ENCODE data around the gene RHOBTB3.

The RHOBTB3 gene

DNA sequence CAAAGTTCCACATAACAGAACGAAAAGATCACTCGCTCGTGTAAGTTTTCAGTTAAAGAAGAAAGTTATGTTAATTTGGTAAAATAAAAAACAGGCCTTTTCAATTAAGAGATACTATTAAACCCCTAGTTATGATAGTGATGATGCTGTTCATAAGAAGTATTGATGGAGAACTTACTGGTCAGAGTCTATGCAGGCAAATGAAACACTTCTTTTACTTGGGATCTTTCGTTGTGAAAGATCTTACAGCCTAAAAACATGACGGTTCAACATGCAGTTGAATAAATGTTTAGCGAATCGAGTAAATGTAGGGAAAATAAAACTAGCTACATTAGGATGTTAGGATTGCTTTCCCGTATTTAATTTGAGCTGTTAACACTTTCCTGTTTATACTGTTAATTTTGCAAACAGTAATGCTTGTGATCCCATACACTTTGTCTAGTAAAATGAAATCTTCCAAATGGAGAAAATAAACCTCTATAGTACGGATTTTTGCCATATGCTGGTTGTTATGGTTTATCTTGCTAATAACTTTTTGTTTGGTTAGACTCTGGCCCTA is 2.0 kb downstream of the RHOBTB3 start:
- no peak for DNase-seq

DNA sequence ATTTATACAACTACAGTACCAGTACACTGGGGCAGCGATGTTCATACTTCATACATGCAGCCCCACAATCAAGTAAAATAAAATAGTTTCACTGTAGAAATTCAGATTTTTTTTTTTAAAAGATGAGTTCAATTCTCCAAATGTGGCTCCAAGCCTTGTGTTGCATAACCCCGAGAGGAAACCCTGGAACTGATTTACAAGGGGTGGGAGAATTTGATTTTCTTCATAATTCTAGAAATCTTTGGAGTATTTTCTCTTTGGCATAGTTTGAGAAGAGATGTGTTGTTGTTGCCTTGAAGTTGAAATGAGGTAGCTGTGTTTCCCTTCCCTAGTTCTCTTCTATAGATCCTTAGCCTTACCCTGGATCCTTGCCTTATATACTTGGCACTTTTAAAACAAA is 3.1 kb downstream of the RHOBTB3 start:
- no peak for DNase-seq

DNA sequence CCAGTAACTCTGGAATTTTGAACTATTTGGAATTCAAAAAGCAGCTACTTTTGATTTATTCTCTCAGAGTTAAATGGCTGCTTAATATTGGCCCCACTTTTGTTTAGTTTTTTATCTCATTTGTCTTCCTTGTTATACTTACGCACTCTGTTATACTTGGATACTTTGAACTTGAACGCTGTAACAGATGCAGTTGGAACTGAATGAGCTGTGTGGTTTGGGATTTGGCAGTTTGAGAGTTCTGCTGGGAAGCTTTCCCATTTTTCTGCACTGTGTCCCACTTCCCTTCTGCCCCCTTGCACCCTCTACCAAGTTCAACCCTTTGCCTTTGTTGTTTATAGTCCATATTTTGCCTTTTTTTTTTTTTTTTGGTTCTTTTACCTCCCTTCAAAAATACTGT is 3.8 kb downstream of the RHOBTB3 start:
- DNase-seq, result no peak

DNA sequence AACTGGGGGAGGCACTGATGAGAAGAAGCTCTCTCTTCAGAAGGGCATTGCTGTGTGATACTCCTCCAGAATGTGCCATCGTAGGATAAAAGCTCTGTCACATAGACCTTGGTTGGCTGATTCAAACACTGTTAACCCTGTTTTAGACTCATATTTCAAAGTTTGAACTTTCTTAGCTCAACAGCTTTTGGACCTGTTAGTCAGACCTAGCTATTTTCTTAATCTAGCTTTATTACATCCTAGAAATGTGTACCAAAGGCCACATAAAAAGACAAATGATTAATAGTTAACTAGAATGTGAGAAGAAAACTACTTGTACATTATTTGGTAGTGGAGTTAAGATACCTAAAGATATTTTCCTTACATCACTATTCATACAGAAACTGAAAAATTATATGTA is 4.3 kb downstream of the RHOBTB3 start:
- DNase-seq, result no peak

DNA sequence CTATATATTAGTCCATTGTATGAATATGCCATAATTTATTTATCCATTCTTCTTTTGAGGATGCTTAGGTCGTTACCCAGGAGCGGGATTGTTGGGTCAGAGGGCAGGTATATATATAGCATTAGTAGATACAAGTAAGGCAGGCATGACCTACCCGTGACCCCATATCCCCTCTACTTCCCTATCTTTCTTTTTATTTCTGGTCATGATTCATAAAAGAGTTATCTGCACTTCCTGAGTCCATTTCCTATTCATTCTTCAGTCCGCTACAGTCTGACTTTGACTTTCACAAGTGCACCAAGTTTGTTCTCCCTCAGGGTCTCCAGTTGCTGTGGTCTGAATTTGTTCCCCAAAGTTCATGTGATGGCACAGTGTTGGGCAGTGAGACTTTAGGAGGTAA is 6.9 kb downstream of the RHOBTB3 start:
- no peak for DNase-seq

DNA sequence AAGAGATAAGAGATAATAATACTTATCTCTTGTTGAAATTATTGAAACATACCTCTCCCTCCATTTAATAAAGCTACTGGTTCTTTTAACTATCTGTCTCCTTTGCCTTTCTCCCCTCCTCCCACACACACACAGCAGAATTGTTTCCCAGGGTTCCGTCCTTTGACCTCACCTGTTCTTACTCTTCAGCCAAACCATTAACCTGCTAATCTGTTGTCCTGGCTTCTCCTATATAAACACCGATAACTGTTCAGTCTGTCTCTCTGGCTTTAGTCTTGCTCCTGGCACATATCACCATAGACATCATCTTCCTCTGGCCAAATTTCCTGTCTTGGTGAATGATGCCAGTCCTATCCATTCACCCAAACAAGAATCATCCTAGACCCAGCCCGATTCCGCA is 7.7 kb downstream of the RHOBTB3 start:
- no peak for DNase-seq

DNA sequence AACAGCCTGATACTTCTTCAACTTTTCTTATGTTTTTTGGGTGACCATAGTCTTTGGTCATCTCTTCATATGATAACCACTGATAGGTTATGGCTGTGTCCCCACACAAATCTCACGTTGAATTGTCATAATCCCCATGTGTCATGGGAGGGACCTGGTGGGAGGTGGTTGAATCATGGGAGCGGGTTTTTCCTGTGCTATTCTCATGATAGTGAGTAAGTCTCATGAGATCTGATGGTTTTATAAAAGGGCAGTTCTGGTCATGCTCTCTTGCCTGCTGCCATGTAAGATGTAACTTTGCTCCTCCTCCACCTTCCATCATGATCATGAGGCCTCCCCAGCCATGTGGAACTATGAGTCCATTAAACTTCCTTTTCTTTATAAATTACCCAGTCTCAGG is 8.7 kb downstream of the RHOBTB3 start:
- no peak for DNase-seq

DNA sequence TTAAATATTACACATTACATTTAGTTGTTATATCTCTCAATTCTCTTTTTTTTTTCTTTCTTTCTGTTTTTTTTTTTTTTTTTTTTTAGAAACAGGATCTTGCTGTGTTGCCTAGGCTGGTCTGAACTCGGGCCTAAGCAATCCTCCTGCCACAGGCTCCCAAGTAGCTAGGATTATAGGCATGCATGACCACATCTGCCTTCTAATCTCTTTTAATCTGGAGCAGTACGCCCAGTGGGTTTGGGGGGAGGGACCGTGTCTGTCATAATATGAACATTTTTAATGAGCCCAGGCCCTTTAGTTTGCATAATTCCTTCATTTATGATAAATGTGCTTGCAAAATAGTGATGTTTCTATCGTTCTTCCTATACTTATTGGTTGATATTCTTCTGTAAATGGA is 10.3 kb downstream of the RHOBTB3 start:
- no peak for DNase-seq

DNA sequence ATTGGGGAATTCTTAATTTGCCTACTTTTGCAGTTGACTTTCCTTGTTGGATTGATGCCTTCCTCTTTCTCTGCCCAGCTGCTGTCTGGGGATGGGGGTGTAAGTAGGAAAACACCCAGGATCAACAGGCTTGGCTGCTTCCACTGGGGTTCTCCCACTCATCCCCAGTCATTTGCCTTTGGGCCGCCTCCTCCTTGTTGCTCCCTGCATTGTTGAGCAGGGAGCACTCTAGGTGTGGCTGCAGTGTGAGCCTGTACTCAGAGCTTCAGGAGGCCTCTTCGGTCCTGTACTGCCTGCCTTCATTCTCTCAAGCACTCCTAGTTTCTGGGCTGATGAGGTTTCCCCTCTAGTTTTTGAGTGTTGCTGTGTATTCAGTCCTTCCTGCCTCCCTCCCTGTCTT is 12.1 kb downstream of the RHOBTB3 start:
- DNase-seq, result no peak

DNA sequence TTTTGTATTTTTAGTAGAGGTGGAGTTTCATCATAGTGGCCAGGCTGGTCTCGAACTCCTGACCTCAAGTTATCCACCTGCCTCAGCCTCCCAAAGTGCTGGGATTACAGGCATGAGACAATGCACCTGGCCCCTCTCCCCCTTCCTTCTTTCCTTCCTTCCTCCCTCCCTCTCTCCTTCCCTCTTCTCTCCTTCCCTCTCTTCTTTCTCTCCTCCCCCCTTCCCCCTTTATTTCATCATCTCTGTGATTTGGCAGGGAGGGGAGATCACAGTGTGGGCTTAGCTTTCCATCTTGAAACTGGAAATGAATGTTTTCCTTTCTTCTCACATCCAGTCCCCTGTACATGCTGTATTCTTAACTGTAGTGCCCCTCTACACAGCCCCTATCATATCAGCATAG is 12.7 kb downstream of the RHOBTB3 start:
- DNase-seq, result no peak

DNA sequence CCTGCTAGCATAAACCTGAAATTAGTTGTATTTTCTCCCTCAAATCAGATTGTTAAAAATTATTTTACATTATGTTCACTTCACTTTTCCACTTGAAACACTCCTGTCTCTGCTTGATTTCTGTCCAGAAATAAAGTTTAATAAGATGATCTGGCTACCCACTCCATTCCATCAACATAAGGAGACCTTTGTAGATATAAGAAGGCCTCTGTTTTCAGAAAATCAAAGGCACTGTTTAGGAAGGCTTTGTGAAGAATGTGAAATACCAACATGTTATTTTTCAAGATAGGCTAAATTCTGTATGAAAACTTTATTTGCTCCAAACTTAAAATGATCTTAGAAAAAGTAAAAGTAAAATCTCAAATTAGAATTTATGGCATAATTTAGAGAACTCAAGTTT is 15.1 kb downstream of the RHOBTB3 start:
- DNase-seq, result no peak

DNA sequence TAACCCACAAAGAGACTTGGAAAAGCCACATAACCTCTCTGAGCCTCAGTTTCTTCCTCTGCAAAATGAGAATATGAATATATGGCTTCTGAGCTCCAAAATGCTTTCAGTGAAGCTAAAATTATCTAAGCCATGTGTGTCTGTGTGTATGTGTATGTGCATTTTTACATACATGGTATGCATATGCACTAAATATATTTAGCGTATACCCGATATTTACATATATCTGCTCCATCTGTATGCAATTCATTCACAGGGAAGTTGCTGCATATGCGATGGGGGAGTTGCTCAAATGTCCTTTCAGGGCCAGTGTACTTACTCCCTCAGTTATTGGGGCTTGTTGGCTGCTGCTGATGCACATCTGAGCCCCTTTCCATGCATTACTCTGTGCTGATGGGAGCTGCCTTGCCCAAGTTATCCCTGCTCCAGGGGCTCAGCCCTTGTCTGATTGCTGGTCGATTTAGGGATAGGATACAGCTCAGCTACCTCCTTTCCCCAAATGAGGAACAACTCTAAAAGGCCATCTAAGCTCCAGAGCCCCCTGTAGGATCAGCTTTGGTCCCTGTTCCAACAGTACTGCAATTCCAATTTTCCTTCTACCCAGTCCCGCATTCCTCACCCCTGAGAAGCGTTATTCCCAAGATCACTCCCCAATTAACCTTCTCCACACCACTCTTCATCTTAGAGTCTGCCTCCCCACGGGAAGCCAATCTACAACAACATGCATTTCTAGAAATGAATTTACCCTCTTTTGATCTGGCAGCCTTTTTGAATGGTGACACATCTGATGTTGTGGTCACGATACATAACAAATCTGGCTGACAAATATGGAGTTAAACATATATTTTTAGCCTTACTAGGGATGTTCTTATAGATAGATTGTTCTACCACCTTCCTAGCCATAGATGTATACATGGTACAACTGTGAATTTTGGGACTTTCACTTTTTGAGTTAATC is 15.9 kb downstream of the RHOBTB3 start:
- no peak for DNase-seq

DNA sequence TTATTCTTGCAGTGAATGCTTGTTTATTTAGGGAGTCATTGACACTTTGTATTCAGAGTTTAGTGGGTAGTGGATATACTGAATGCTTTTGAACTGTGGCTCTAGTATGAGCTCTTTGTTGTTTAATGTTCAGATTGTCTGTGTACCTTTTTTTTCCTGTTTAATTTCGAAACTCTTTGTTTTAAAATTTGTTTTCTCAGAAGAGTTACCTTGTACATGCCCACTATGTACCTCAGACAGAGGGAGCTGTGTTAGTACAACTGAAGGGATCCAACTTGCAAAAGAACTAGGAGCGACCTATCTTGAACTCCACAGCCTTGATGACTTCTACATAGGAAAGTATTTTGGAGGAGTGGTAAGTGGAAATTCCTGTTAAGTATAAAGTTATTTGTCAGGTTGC is 17.0 kb downstream of the RHOBTB3 start:
- DNase-seq, result no peak

DNA sequence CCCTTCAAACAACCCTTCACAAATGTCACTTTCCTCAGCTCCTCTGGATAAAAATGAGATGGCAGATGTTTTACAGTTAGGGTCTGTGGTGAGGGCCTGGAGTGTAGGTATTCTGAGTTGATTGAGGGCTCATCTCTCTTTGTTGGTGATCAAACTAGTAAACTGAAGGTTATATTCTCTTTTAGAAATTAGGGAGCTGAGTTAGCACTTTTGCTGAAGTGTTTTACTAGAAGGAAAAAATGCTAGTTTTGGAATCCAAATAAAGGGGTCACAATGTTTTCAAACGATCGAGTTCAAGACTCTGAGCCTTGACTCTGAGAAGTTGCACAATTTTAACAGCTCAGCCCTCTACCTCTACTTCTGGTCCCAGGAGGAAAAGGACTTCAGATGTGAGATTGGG is 23.4 kb downstream of the RHOBTB3 start:
- no peak for DNase-seq

DNA sequence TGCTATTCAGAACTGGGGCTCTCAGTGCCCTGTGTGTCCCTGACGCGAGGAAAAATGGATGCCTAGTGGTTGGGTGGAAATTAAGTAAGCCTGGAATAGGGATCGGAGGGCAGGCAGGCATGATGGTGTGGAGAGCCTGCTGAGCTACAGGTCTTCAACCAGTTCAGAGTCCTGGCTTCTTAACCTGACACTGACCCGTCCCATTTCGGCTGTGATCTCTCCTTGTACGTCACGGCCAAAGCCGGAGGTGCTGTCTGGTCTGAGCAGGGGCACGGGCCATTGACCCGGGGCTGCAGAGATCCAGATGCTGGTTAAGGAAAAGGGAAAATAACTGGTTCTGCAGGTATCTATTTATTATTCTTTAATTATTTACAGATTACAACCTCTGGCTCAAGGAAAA is 27.9 kb downstream of the RHOBTB3 start:
- no peak for DNase-seq

DNA sequence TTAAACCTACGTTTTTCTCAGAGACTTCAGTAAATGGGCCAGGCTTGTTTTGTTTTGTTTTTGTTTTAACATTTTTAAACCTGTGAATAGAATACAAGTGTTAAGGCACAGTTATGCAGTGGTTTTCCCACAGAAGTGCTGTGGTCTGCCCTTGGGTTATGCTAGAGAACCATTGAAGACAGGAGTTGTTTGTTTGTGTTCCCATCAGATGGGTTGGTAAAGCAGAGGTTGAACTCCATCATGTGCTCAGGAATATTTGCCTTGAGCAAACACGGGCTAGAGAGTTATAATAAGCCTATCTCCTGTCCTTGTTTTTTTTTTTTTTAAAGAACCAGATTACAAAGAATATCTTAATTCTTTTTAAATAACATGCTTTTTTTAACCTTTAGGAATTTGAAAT is 28.5 kb downstream of the RHOBTB3 start:
- no peak for DNase-seq

DNA sequence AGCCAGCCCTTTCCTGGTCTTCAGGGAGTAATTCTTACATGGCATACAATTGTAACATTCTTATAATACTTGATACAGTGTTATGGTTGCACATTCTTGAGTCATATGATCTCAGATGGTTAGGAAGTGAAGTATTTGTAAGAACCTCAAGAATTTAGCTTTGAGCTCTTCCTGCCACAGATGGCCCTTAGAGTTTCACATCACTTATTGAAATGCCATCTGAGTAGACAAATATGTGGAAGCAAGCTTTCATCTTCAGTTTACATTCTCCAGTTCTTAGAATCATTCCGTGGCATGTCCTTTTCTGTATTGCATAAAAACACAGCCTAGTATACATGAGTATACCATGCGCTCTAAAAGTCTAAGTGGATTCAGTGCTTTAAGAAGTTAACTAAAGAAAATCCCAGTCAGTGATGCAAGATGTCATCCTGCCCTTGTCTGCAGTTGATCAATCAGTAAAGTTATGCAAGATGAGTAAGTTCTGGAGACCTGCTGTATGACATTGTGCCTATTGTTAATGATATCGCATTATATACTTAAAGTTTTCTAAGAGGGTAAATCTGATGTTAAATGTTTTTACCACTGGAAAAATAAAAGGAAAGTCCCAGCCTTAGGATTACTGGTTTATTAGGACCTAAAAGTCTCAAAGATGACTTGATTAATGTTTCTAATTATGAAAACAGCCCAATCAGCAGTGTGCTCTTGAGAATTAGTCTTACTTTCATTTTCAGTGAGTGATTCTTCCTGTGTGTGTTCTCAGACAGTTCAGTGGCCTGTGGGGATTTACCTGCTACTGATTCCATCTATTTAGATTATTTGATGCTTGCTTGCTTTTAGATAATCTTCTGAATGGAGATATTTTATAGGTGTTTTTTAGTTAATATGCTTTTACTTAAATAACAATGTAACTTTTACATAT is 29.4 kb downstream of the RHOBTB3 start:
- no peak for DNase-seq

DNA sequence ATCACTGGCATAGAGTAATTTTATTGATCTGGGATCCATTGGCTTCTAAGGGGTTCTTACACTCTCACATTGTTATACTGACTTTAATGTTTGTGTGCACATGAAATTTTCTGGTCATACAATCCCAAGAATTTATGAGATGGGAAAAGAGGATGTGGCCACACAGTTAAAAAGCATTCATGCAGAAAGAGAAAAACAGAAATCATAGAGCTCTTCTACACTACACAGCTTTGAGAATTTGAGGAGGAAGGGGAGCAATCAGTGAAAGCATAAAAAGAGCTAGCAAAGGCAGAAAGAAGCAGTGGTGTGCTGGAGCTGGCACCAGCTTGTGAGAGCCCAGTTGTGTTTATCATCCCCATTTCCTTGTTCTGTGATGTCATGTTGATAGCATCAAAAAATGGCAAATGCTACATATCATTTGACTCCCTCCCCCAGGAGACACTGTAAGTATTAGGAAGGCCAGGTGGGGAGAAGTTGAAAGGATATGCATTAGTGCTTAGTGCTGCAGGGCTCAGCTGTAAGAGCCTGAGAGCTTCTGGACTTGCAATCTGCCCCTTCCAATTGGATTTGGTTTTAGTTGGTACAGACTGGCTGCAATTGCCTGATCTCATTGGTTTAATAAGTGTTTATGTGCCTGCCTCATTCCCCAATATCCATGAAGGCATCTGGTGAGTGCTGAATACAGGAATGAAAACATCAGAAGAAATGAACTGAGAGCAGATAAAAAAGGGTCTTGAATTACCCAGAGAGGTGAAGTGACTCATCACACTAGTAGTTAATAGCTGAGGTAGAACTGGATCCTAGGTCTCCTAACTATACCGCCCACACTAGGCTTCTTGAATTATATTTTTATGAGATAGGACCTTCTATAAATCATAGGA is 30.9 kb downstream of the RHOBTB3 start:
- no peak for DNase-seq

DNA sequence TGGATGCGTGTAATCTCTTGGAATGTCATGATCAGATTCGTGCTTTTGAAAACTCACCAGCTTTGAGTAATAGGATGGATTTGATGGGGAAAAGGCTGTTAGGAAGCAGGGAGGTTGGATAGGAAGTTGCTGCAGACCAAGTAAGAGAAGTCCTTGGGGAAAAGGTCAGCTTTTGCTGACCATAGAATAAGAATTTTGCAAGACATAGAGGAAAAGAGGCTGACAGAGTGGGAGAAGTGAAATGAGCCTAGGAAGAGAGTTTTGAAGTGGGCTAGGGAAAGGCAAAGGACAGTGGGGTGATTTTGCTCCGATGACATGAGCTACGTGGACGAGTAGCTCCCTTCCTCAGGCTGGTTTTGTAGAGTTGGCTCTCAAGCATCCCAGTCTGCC is 31.5 kb downstream of the RHOBTB3 start:
- no peak for DNase-seq

DNA sequence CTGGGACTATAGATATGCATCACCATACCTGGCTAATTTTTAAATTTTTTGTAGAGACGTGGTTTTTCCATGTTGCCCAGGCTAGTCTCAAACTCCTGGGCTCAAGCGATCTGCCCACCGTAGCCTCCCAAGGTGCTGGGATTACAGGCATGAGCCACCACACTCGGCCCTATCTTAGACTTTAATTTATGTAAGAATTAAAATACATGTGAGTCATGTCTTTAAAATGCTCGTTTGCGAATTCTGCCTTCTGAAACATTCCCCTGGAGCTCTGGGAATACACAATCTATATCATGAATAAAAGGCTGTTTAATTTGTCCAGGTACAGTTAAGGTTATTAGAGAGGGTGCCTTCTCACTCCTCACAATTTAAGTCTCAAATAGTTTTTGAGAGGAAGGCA is 32.8 kb downstream of the RHOBTB3 start:
- DNase-seq, result no peak

DNA sequence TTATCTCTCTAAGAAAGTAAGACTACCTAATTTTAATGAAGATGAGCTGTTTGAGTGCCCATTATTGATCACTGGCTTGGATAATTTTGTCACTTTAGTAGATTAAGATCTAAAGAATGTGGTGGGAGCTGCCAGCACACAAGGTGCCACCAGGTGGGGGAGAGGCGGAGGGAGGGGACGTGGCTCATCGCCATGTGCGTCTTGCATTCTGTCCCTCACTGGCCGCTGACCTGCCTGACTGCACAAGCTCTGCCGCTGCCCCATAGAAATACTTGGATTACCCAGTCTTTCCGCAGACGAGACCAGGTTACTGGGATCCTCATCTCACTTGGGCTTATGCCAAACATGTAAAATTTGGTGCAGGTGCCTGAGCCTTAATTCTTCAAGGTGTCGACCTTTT is 37.6 kb downstream of the RHOBTB3 start:
- DNase-seq, result no peak

DNA sequence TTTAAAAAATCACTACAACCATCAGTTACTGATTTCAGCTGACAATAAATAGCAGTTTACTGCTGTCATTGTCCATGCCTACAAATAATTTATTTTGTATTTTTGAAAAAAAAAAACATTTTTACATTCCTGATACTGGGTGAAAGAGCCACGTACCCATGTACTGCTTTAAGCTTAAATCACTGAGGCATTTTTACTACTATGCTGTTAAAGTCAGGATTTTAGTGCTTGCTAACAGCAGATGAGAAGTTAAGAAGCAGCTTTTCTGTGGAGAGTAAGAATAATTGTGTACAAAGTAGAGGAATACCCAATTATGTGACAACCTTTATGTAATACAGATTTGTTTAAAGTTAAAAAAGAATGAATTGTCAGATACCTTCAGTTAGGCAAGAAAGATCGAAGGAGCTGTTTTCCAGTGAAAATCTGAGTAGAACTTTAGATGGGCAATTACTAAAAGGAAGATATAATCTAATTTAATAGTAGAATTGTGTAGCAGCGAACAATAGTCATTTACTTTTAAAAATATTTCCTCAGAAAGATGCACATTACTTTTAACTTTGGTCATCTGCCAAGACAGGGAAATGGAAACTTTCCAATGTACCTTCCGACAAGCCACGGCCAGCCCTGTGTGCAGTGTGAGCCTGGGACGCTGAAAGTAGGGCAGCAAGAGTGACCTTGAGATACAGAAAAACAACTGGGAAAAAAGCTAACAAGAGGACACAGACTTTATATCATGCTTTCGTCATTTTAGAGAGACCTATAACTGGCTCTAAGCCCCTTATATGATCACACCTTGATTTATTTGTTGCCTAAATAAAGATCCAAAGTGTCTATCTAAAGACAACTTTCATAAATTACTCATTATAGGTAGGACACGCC is 39.9 kb downstream of the RHOBTB3 start:
- no peak for DNase-seq
